ENCODE results near the gene SPANXA2.
"Not testable (repeated sequence)": the region's sequence is repeated elsewhere in the genome, so short reads cannot be mapped to it uniquely, and the experiment has no call there.

Gene SPANXA2

GRCh38 chrX:141589408-141589807, at the start of gene SPANXA2:
SPANXA2 (plus strand) TSS chrX:141589708; CDS start chrX:141589768, 60 bp downstream.
- DNase-seq (ENCODE audit: low read depth in 2 of 2): not testable (repeated sequence)

GRCh38 chrX:141542551-141542950, 47.0 kb upstream of the SPANXA2 start:
- DNase-seq (ENCODE audit: low read depth in 2 of 2): not testable (repeated sequence)

- DNase-seq (ENCODE audit: low read depth in 2 of 2): not testable (repeated sequence)
Measured at GRCh38 chrX:141584638-141585037, 4.9 kb upstream of the SPANXA2 start, which contains the start of gene SPANXA1. SPANXA1 (minus strand) TSS chrX:141584738; CDS start chrX:141584678, 60 bp downstream.

GRCh38 chrX:141609111-141609510, 19.6 kb downstream of the SPANXA2 start:
- no peak for DNase-seq (ENCODE audit: low read depth in 2 of 2)

GRCh38 chrX:141619336-141619735, 29.8 kb downstream of the SPANXA2 start:
- DNase-seq (ENCODE audit: low read depth in 2 of 2): no peak

GRCh38 chrX:141632124-141632523, 42.6 kb downstream of the SPANXA2 start:
- no peak for DNase-seq (ENCODE audit: low read depth in 2 of 2)

- no peak for DNase-seq (ENCODE audit: low read depth in 2 of 2)
Measured at GRCh38 chrX:141638550-141638949, 49.0 kb downstream of the SPANXA2 start.

Data from stimulated activated CD8-positive, alpha-beta memory T cell treated with anti-CD3 and anti-CD28 coated beads, Interleukin-15, amount 100 ng/mL, for 4 hours (primary cell).